NB4 (cell line): ENCODE data around the gene KPNA6.

ENCODE experiments used
- MYC ChIP-seq: IDR thresholded peaks from 2 replicates; pipeline ENCODE4 v1.6.1; 2011; ENCODE audit warnings: low read depth, low read length
- TF ChIP-seq, protein P1 (sequence below): IDR thresholded peaks from one replicate; pipeline ENCODE4 v1.5.1; 2012; ENCODE audit warnings: low read depth, low read length

DNA sequence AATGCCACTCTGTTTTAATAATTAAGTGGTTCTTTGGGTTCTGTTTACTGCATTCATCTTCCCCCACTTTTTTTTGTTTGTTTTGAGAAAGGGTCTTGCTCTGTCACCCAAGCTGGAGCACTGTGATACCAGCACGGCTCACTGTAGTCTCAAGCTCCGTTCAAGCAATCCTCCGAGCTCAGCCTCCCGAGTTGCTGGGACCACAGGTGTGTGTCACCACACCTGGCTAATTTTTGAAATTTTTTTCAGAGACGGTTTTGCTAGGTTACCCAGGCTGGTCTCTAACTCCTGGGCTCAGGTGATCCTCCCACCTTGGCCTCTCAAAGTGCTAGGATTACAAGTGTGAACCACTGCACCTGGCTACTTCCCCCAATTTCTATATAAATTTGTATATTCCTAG, 29.3 kb downstream of the KPNA6 start:
- TF ChIP-seq, protein P1, sequence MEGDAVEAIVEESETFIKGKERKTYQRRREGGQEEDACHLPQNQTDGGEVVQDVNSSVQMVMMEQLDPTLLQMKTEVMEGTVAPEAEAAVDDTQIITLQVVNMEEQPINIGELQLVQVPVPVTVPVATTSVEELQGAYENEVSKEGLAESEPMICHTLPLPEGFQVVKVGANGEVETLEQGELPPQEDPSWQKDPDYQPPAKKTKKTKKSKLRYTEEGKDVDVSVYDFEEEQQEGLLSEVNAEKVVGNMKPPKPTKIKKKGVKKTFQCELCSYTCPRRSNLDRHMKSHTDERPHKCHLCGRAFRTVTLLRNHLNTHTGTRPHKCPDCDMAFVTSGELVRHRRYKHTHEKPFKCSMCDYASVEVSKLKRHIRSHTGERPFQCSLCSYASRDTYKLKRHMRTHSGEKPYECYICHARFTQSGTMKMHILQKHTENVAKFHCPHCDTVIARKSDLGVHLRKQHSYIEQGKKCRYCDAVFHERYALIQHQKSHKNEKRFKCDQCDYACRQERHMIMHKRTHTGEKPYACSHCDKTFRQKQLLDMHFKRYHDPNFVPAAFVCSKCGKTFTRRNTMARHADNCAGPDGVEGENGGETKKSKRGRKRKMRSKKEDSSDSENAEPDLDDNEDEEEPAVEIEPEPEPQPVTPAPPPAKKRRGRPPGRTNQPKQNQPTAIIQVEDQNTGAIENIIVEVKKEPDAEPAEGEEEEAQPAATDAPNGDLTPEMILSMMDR: no peak
- no peak for TF ChIP-seq MYC
